SH-SY5Y (cell line): ENCODE results near the gene FMR1.

Experiments used
- GATA2 ChIP-seq: IDR thresholded peaks from 2 replicates; pipeline ENCODE4 v1.6.1; 2011; ENCODE audit warnings: mild to moderate bottlenecking, low read depth, low read length
- GATA3 ChIP-seq: IDR thresholded peaks from 2 replicates; pipeline ENCODE4 v1.6.1; 2011; ENCODE audit warnings: low read depth, mild to moderate bottlenecking, low read length, moderate library complexity

FMR1 gene

GRCh38 chrX:147950352-147950751, 38.6 kb downstream of the FMR1 start:
- TF ChIP-seq GATA3 = no peak
- TF ChIP-seq GATA2 = no peak

GRCh38 chrX:147953976-147954375, 42.3 kb downstream of the FMR1 start:
- TF ChIP-seq GATA2 = no peak
- TF ChIP-seq GATA3 = no peak

DNA sequence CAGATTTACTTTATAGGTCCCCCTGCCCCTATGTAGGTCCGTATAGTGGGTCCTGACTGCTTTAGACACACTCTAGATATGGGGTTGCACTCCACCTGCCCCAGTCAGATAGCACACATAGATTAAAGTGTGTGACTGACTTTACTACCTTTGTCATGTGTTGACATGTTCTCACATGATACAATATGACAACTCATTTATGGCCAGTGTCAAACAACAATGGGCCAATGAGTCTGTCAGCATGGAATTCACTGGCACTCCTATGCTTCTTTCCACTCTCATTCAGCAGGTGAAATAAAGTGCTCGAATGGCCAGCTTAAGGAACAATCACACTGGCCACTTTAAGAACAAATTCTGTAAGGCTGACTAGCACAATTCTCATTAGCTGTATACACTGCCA, 45.6 kb downstream of the FMR1 start:
- TF ChIP-seq GATA3 (no peak), GATA2 (no peak)

- TF ChIP-seq GATA2 = no peak
- no peak for TF ChIP-seq GATA3
Measured at GRCh38 chrX:147958291-147958690, 46.6 kb downstream of the FMR1 start.

DNA sequence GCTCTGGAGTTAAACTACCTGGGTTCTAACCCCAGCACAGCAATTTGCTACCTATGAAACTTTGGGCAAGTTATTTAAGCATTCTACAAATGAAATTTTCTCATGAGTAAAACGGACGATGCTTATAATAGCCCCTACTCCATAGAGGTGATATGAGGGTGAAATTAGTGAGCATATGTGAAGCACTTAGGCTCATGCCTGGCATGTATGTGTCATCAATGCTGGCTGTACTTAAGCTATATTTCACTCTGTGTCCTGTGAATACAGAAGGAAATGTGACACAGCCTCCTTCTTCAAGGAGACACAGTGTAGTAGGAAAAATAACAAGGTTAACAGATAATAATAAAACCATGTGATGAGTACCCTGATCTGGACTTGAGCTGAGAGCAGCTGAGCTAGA, 49.0 kb downstream of the FMR1 start:
- TF ChIP-seq GATA3 (no peak), GATA2 (no peak)

GRCh38 chrX:147962476-147962875, 50.8 kb downstream of the FMR1 start:
- TF ChIP-seq GATA3 = no peak
- TF ChIP-seq GATA2 = no peak

DNA sequence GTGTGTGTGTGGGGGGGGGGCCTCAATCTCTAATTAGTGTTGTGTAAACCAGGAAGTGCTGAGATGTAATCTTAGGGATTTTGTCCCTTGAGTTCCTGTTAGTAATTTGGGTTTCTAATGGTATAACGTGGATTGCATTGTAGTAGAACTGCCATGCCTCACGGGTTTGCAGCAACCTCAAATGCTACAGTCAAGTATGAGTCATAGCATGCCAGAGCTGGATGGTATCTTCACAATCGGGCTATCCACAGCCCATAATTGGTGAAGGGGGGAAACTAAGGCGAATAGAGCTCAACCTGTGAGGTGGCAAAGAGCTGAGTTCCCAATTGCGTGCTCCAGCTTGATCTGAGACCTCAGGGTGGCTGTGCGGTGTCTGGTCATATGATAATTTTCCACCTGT, 67.2 kb downstream of the FMR1 start:
- TF ChIP-seq GATA2 = no peak
- no peak for TF ChIP-seq GATA3

GRCh38 chrX:147981038-147981752, 69.5 kb downstream of the FMR1 start, which contains the start of gene FMR1NB:
Gene FMR1NB, plus strand, starts transcription at chrX:147981337. Its CDS starts 66 bp downstream, at chrX:147981403.
- no peak for TF ChIP-seq GATA2
- TF ChIP-seq GATA3 = no peak
